ENCODE data around the gene OTOP3.

The OTOP3 gene

DNA sequence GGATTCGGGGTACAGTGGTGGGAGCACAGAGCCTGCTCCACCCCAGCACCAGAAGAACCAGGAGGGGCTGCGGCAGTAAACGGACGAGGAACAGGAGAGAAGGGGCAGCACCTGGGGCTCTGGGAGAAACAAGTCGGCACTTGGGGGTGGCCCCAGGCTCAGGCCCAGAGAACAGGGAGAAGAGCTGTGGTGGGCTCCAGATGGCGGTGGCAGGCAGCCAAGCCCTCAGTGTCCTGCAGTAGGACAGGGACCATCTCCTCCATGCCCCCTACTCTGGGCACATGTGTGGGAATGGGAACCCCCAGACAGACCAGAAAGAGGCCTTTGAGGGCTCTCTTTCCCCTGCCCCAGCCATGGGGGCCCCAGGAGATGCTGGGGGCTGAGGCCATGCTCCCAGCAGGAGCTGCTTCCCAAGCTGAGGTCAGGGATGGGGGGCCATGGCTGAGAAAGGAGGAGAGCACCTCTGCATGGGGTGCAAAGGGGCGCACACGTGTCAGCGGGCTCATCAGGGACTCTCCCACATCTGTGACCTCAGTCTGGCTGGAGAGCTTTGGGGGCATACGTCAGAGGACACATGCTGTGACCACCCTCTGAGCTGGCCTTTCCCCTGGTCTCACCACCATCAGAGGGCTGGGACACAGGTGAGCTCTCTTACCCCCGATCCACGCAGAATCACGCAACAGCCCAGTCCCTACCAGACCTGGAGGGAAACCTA is 19.4 kb upstream of the OTOP3 start:
- TF ChIP-seq, protein P1, sequence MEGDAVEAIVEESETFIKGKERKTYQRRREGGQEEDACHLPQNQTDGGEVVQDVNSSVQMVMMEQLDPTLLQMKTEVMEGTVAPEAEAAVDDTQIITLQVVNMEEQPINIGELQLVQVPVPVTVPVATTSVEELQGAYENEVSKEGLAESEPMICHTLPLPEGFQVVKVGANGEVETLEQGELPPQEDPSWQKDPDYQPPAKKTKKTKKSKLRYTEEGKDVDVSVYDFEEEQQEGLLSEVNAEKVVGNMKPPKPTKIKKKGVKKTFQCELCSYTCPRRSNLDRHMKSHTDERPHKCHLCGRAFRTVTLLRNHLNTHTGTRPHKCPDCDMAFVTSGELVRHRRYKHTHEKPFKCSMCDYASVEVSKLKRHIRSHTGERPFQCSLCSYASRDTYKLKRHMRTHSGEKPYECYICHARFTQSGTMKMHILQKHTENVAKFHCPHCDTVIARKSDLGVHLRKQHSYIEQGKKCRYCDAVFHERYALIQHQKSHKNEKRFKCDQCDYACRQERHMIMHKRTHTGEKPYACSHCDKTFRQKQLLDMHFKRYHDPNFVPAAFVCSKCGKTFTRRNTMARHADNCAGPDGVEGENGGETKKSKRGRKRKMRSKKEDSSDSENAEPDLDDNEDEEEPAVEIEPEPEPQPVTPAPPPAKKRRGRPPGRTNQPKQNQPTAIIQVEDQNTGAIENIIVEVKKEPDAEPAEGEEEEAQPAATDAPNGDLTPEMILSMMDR (IDR thresholded peaks at IDR 0.05; ENCODE audit: low read depth, low read length) = no peak
- TF ChIP-seq EZH2phosphoT487 (IDR thresholded peaks at IDR 0.05; ENCODE audit: low read depth) = no peak
- no peaks in the 10 kb centered on the region for H4K20me1 ChIP-seq (ENCODE audit: insufficient read depth, low read length)
- H3K27me3 ChIP-seq (ENCODE audit: low read depth, low read length) = no peaks in the 10 kb centered on the region
- no peak overlapping the region for H2AFZ ChIP-seq (ENCODE audit: low read depth, low read length)
- H3K9ac ChIP-seq (ENCODE audit: low read length) = no peak overlapping the region
- H3K4me3 ChIP-seq (ENCODE audit: low read length) = no peak overlapping the region
- H3K27ac ChIP-seq (ENCODE audit: low read length) = no peak overlapping the region
- no peaks in the 10 kb centered on the region for H3K36me3 ChIP-seq (replicated peaks; ENCODE audit: low read depth, low read length)
- H3K4me2 ChIP-seq (ENCODE audit: low read length) = no peak overlapping the region
- H3K79me2 ChIP-seq (ENCODE audit: low read length) = no peaks in the 10 kb centered on the region
- H3K4me1 ChIP-seq (ENCODE audit: low read length) = no peaks in the 10 kb centered on the region
- H3K9me3 ChIP-seq (ENCODE audit: insufficient read depth, low read length) = no peaks in the 10 kb centered on the region

DNA sequence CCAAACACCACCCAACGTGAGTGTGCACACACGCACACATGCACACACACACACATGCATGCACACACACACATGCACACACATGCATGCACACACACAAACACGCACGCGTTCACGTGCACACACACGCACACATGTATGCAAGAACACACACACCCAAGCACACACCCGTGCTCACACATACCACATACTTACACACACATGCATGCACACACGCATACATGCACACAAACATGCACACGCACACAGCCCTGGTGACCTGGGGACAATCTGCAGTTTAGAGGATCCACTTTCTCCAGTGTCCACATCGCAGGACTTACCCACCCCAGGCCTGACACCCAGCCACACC is 18.9 kb upstream of the OTOP3 start:
- no peak overlapping the region for H3K9ac ChIP-seq (ENCODE audit: low read length)
- H3K9me3 ChIP-seq (ENCODE audit: insufficient read depth, low read length) = no peaks in the 10 kb centered on the region
- no peak overlapping the region for H3K4me3 ChIP-seq (ENCODE audit: low read length)
- H3K4me1 ChIP-seq (ENCODE audit: low read length) = no peaks in the 10 kb centered on the region
- no peak overlapping the region for H3K27ac ChIP-seq (ENCODE audit: low read length)
- no peaks in the 10 kb centered on the region for H3K27me3 ChIP-seq (ENCODE audit: low read depth, low read length)
- no peaks in the 10 kb centered on the region for H3K36me3 ChIP-seq (replicated peaks; ENCODE audit: low read depth, low read length)
- no peaks in the 10 kb centered on the region for H4K20me1 ChIP-seq (ENCODE audit: insufficient read depth, low read length)
- TF ChIP-seq, protein P1 (IDR thresholded peaks at IDR 0.05; ENCODE audit: low read depth, low read length) = no peak
- no peak for TF ChIP-seq EZH2phosphoT487 (IDR thresholded peaks at IDR 0.05; ENCODE audit: low read depth)
- H3K79me2 ChIP-seq (ENCODE audit: low read length) = no peaks in the 10 kb centered on the region
- H2AFZ ChIP-seq (ENCODE audit: low read depth, low read length) = no peak overlapping the region
- no peak overlapping the region for H3K4me2 ChIP-seq (ENCODE audit: low read length)

DNA sequence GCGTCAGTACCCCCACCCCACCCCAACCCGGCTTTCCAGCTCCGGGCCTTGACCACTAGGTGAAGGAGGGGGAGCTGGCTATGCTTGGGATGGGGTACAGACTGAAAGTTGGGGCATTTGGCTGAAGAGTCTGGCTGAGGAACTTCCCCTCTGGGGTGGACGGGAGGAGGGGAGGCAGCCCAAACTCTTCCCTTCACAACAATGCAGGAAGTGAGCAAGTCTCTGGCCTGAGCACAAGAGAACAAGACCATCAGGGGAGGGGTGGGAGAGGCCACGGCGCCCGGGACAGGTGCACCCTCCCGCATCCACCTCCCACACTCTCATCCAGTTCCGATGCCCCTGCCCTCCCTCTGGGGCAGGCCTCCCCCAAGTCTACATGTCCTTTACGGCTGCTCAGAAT is 18.3 kb upstream of the OTOP3 start:
- Histone ChIP-seq H3K36me3 (replicated peaks; ENCODE audit: low read depth, low read length) (no peaks in the 10 kb centered on the region), H3K9me3 (ENCODE audit: insufficient read depth, low read length) (no peaks in the 10 kb centered on the region), H3K4me1 (ENCODE audit: low read length) (no peaks in the 10 kb centered on the region), H4K20me1 (ENCODE audit: insufficient read depth, low read length) (no peaks in the 10 kb centered on the region), H2AFZ (ENCODE audit: low read depth, low read length) (no peak overlapping the region), H3K4me2 (ENCODE audit: low read length) (no peak overlapping the region), H3K9ac (ENCODE audit: low read length) (no peak overlapping the region), H3K27ac (ENCODE audit: low read length) (no peak overlapping the region), H3K4me3 (ENCODE audit: low read length) (no peak overlapping the region), H3K27me3 (ENCODE audit: low read depth, low read length) (no peaks in the 10 kb centered on the region), H3K79me2 (ENCODE audit: low read length) (no peaks in the 10 kb centered on the region)
- TF ChIP-seq EZH2phosphoT487 (IDR thresholded peaks at IDR 0.05; ENCODE audit: low read depth) = no peak
- TF ChIP-seq, protein P1 (IDR thresholded peaks at IDR 0.05; ENCODE audit: low read depth, low read length) = no peak

DNA sequence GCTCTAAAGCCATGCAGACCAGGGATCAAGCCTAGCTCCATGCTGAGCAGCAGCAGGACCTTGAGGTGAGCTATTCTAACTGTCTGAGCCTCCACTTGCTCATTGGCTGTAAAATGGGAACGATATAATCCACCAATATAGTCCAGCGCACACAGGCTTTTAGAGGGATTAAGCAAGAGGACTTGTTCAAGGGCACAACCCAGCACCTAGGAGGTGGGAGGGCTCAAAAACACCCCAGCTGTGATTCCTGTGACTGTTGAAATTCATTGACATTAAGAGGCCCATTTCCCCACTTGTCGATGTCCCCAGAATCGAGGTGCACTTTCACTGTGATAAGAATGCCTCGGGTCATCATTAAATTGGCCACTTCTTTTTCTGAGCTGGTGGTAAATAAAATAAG is 16.8 kb upstream of the OTOP3 start:
- Histone ChIP-seq H3K9me3 (ENCODE audit: insufficient read depth, low read length) (no peaks in the 10 kb centered on the region), H3K9ac (ENCODE audit: low read length) (no peak overlapping the region), H3K4me3 (ENCODE audit: low read length) (no peak overlapping the region), H2AFZ (ENCODE audit: low read depth, low read length) (no peak overlapping the region), H3K4me2 (ENCODE audit: low read length) (no peak overlapping the region), H3K27ac (ENCODE audit: low read length) (no peak overlapping the region), H3K4me1 (ENCODE audit: low read length) (no peaks in the 10 kb centered on the region), H4K20me1 (ENCODE audit: insufficient read depth, low read length) (no peaks in the 10 kb centered on the region), H3K79me2 (ENCODE audit: low read length) (no peaks in the 10 kb centered on the region), H3K27me3 (ENCODE audit: low read depth, low read length) (no peaks in the 10 kb centered on the region), H3K36me3 (replicated peaks; ENCODE audit: low read depth, low read length) (no peaks in the 10 kb centered on the region)
- TF ChIP-seq EZH2phosphoT487 (IDR thresholded peaks at IDR 0.05; ENCODE audit: low read depth) = no peak
- TF ChIP-seq, protein P1 (IDR thresholded peaks at IDR 0.05; ENCODE audit: low read depth, low read length) = no peak

Data from OCI-LY3 (cell line).